Left cardiac atrium (tissue), 4 donors: Measurements from ENCODE around the gene CAPRIN1. TPM values are rescaled to one million over a fixed set of nuclear protein-coding genes. Genes with fewer than 3 reads are reported as not detected.

Experiments
- ATAC-seq, 2 donors: fragments of 200-7000 bp; cut with Tn5 transposase; one replicate each; pipeline ENCODE4 v1.9.1; 2020; ENCODE audit warnings: mild to moderate bottlenecking in 2 of 2, moderate library complexity in 2 of 2
- DNase-seq: peaks from one replicate; pipeline ENCODE4 v3.0.0-alpha.2; 2020
- intact Hi-C, 2 donors: fragments of 100-400 bp; cut with DNase I; formaldehyde crosslinking; loops; one replicate each; pipeline versions ENCODE4 v1.14.1 to v1.15.1; 2022 to 2023
- total RNA-seq, 2 donors: library from RNA; stranded (reverse); fragmentation: NEBNext Ultra II Directional; extraction: Animal tissue kit (Norgen Biotek cat#: 25700); gene quantifications; one replicate each; pipeline ENCODE4 v1.2.1, GENCODE V29; 2021
- donor health status: DM: no; HTN: yes; CAD: no.
- donor health status: DM: no; HTN: yes; CAD: no; lungs with severe emphysema.
- donor health status: DM: yes; HTN: yes; CAD: no.
- donor health status: Dilated cardiomyopathy.

Gene CAPRIN1
- total RNA-seq, 2 donors from 2014 or later, result 102 to 106 TPM

DNA sequence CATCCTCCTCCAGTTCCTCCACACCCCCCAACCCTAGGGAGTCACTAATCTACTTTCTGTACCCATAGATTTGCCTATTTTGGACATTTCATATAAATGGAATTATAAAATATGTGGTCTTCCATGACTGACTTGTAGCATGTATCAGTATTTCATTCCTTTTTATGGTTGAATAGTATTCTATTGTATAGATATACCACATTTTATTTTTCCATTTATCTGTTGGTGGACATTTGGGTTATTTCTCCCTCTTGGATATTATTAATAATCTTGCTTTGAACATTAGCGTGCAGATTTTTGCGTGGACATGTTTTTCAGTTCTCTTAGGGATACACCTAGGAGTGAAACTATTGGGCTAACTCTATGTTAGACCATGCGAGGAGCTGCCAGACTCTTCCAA, 77.3 kb downstream of the CAPRIN1 start:
- no peak for ATAC-seq
- intact Hi-C loops, result no loop called here
- DNase-seq, result no peak

DNA sequence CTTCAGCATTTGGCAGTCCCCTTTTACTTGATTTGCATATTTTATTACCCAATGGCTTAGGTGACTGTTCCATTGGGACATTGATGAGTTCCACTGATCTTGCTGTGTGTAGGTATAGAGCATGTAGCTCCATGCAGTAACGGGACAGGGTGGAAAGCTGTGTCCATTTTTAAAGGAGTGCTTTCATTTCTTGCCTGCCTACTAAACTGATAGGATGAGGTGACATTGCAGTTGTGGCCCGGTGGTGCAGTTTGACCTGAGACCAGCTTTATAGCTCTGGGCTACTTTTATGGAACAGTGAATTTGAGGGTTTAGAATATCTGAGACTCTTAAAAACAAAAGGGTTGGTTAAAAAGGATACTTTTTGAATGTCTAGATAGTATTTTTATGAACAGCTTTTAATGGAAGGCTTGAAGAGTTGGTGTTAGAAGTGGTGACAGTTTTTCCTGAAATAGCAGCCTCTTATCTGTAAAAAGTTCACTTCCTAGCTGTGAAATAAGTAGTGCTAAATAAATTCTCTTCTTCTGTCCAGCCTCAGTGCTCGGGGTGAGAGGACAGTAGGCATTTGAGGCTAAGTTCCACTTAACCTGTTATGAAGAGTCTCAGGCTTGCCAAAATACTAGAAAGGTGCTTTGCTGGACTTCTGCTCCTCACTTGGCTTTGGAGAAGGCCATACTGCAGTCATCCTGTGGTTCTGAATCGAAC, 80.9 kb downstream of the CAPRIN1 start:
- ATAC-seq (peak; percentile 59 to 81), DNase-seq (no peak)
- intact Hi-C loops, result no loop called here

DNA sequence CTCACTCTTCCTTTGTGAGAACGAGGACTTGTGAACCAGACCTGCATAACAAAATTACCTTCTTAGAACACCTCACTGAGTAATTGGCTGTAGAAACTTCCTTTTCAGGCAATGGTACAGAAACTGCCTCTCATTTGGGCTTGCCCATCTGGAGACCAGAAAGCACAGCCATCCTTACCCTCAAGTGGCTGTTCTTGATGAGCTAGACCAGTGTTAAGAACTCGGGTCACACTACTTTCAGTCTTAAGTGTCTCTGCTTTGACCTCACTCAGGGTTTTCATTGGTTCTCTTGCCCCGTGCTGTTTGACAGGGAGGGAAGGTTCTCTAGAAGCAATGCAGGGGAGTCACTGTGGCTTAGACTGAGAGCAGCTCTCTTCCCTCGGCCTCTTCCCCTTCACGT, 83.2 kb downstream of the CAPRIN1 start:
- intact Hi-C loops, result no loop called here
- ATAC-seq, result no peak

DNA sequence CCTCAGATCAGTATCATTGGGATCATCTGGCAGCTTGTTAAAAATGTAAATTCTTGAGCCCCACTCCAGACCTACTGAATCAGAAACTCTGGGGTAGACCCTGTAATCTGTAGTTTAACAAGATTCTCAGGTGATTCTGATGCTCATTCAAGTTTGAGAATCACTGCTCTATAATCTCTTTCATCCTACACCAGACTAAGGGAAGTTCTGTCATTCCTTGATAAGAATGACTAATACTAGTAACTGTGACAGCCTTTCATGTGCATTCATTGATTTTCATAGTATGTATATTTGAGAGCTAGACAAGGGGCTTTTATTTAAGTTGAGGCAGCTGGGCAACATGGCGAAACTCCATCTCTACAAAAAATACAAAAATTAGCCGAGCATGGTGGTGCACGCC, 83.9 kb downstream of the CAPRIN1 start:
- ATAC-seq (no peak), DNase-seq (no peak)
- intact Hi-C loops, result no loop called here

More for the DNA sequence above, 83.2 kb downstream of the CAPRIN1 start:
- DNase-seq, result no peak

DNA sequence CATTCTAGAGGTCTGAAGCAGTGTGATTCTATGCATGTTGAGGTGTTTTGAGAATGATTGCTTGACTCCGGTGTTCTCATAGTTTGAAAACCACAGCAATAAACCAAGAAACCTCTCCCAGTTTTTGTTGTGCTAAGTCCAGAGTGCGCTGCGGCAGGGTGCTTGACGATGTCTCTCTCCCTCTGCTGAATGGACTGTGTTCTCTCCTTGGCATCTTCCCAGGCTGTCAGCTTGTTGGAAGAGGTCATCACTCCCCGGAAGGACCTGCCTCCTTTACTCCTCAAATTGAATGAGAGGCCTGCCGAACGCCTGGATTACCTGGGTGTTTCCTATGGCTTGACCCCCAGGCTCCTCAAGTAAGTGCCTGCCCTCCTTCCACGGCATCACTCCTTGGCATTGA, 84.9 kb downstream of the CAPRIN1 start:
- no peak for ATAC-seq
- DNase-seq, result no peak

DNA sequence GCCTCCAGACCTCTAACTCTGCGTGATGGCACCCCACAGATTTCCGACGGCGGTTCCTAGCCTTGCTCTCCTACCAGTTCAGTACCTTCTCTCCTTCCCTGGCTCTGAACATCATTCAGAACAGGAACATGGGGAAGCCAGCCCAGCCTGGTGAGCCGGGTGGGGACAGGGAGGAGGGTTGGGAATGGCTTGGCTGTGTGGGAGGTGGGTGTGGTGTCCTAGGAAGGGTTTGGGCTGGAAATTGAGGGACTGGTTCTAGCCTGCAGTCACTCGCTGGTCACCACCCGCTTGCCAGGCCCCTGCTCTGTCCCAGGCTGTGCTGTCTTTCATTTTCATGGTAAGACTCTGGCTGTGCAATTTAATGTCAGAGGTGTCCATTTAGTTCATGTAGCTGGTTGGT, 87.8 kb downstream of the CAPRIN1 start:
- intact Hi-C loops, result no loop called here
- DNase-seq (no peak), ATAC-seq (no peak)

More for the DNA sequence above, 84.9 kb downstream of the CAPRIN1 start:
- intact Hi-C loops, result no loop called here

DNA sequence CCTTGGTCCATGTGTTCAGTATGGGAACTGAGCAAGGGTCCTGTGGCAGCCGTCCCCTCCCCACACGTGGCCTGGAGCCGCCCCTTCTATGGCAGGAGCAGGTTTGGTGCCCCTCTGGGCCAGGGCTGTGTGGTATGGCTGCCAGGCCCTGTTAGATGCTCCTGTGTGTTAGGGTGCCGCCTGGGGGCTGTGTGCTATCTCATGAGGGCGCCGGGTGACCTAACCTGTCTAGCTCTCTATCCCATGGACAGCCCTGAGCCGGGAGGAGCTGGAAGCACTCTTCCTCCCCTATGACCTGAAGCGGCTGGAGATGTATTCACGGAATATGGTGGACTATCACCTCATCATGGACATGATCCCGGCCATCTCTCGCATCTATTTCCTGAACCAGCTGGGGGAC, 88.6 kb downstream of the CAPRIN1 start:
- DNase-seq (no peak), ATAC-seq (no peak)
- intact Hi-C loops, result no loop called here

DNA sequence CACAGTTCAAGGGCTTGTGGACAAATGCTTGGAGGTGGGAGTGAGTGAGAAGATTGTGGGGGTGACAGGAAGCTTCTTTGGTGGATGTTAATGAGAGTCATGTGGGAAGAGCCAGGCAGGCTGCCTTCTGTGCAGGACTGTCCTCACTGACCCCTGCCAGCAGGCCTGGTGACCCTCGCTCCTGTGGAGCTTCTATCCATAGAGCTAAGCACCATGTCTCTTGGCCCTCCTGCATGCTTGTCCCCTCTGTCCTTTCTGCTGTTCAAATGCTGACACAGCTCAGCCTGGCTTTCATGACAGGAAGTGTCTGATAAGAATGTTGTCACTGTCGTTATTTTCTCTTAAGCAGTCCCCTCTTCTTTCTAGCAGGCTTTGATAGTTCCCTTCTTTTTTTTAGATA, 91.5 kb downstream of the CAPRIN1 start:
- ATAC-seq, result peak; percentile 18 to 61
- DNase-seq, result no peak
- intact Hi-C loops, result no loop called here

DNA sequence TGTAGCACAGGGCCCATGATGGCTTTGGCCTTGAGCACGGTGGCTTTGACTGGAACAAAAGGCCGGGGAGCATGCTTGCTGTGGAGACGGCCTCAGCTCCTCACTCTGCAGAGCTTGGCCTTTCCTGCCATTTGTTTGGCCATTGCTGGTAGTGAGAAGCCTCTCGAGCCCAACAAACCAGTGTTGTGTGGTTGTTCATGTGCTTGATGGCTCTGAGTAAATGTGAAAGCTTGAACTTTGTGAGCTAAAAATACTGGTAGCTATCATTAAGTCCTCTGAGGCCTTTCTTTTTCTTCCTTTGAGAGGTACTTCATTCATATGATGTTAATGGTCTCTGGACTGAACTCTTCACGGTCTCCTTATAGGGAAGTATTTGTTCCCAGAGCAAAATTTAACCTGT, 93.5 kb downstream of the CAPRIN1 start:
- intact Hi-C loops, result no loop called here
- DNase-seq (no peak), ATAC-seq (no peak)

DNA sequence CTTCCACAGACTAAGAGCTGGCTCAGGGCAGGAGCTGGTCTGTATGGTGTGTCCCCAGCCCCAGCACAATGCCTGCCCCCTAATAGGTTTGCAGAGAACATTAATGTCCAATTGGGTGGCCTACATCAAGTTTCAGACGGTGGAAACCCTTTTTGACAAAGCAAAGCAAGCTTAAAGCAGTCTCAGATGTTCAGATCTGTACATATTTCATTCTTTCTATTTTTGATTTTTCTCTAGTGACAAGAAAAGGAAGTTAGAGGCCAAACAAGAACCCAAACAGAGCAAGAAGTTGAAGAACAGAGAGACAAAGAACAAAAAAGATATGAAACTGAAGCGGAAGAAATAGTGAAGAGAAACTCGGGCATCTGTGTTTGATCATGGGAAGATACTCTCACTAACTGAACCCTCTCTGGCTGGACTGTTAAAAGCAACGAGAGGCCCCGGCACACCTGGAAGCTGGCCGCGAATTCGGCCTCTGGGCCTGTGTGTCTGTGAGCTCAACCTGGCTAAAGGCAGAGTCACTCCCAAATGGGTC, 94.4 kb downstream of the CAPRIN1 start:
- intact Hi-C loops, result no loop called here
- ATAC-seq (no peak), DNase-seq (no peak)

DNA sequence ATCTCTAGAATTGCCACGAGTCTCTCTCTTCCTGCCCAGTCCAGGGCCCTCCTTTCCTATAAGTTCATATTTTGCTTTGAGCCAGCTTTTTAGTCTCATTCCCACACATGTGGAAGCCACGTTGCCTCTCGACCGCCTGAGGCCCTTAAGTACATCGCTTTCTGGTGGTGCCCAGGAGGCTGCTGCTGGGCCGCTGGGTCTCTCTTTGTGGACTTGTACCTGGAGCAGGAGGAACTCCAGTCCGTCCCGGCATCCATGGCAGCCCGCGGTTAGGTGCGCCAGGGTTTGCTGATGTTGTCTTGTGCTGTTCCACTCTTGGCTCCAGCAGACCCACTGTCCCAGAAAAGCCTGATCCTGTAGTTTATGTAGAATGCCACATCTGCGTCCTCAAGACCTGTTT, 94.9 kb downstream of the CAPRIN1 start:
- intact Hi-C loops, result no loop called here
- DNase-seq, result no peak

DNA sequence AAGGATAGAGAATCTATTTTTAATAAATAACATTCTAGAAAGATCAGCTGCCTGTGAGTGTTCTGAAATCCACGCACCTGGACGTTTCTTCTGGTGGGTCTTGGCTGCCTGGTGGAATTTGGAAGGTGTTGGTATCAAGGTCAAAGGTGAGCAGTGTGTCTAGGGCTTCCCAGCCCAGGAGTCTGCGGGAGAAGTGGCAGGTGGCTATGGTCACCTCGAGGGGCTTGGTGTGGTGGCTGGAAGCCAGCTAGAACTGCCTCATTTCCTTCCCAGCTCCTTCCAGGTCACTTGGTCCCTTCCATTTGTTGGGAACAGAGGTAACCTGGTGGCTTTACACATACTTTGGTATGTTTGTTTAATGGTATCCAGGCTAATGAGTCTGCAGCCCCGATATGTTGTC, 95.3 kb downstream of the CAPRIN1 start:
- ATAC-seq, result no peak
- intact Hi-C loops, result no loop called here
- no peak for DNase-seq

More for the DNA sequence above, 94.9 kb downstream of the CAPRIN1 start:
- ATAC-seq, result no peak

DNA sequence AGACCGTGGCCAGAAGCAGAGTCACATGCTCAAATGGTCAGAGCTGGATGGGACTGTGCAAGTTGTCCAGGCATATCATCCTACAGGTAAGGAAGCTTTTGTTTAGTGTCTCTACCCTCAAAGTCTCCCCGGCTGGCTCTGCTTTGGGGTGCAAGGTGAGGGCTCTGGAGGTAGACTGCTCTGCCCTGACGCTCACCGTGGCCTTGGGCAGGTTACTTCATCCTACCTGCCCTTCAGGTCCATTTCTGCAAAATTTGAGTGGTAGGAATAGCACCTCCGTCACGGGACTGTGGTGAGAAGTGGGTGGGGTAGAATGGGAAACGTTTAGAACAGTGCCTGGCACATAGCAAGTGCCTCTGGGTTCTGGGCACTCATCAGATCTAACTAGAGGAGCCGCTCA, 96.0 kb downstream of the CAPRIN1 start:
- intact Hi-C loops, result no loop called here
- DNase-seq (no peak), ATAC-seq (no peak)

DNA sequence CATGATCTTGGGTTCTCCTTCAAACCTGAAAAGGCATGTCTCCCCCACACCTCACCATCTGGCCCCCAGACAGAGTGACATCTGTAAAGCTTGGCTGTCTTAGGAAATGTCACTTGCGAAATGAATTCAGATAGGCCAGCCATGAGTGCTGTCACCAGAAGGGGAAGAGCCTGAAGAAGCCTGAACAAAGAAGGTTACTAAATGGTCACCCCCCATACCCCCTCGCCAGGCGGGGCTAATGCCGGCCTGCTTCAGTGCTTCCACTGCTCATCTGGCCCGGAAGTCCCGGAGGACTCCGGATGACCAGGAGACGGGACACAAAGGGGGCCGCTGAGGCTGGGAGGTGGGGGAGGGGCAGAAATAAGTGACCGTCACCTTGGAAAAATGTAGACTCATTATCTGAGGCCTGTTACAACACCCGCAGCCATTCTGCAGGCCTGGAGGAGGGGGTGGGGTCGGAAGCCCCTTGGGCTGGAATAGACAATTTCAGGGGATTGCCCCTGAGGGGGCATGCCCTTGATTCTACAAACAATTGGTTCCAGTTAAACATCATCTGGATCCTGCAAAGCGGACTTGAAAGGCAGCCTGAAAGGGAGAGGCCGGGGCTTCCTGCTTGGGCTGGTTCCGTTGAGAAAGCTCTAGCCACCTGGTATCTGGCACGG, 97.1 kb downstream of the CAPRIN1 start:
- no peak for DNase-seq
- intact Hi-C loops, result no loop called here
- ATAC-seq, result peak in 1 of 2 donors; percentile 8

DNA sequence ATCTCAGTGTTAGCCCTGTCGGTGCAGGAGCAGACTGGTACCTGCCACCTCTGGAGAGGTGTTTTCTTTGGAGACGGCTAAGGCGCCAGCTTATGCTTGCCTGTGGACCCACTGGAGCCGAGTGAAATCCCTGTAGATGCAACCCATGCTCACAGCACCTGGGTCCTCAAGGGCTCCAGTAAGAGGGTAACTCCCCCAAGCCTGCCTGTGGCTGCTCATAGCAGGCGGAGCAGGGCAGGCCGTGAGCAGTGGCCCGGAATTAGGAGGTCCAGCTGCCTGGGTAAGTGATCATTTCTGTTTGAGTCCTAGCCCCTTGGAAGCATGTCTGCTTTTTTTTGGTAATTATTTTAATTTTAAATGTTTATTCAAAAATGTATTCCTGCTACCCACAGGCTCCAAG, 97.7 kb downstream of the CAPRIN1 start:
- ATAC-seq (no peak), DNase-seq (no peak)
- intact Hi-C loops, result no loop called here

DNA sequence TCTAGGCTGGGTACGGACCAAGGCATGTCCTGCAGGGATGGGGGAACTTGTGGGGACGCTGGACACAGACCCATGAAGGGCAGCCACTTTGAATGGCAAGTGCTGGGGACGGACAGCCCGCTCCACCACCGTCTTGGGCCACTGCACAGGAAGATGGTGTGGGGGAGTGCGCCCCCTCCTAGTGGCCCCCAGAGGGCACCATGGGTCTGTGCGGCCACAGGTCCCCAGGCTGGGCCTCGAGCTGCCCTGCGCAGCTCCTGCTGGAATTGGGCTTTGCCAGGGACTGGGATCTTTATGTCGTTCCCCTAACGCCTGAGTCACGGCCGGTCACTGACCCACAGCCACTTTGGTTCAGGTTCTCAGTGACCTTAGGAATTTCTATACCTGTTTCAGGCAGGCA, 98.3 kb downstream of the CAPRIN1 start:
- peak; percentile 34 to 46 for ATAC-seq
- intact Hi-C loops, result no loop called here
- no peak for DNase-seq

DNA sequence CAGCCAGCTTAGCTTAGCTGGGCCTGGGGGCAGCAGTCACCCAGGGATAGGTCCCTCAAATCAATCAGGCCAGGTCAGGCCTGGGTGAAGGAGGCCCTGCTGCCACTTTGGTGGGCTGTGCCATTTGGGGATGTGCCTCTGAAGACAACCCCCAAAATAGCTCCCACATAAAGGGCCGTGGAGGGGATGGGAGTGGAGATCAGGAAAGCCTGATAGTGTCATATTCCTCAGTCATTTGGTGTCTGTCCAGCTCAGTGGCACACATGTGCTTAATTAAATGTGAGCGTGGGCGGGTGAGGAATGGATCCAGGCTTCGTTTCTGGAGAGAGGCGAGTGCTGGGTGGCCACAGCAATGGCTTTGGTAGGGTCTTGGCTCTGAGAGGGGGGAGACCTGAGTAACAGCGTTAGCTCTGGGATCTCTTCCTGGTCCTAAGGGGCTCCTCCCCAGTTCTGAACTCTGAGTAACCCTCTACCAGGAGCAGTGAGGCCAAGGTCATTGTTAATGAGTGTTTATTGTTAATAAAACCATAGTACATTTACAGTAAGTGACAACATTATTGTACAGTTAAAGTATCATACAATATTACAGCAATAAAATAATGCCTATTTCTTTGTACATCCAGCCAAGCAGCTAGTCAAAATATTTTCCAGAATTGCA, 99.1 kb downstream of the CAPRIN1 start:
- intact Hi-C loops, result no loop called here
- no peak for ATAC-seq
- DNase-seq, result no peak
